ENCODE measurements around the gene TENM3. TPM values are rescaled to one million over a fixed set of nuclear protein-coding genes. Genes with fewer than 3 reads are reported as not detected.

TENM3 gene
- total and polyA plus RNA-seq, 10 of the 15 experiments (the other 5 are each of a cell fraction or from before 2014, with no cell fraction given): 0.01 to 1.7 (median 0.08) TPM; not detected in 2

- RAD21 ChIA-PET (ENCODE audit: unreplicated experiment): no interaction called here
Observed at GRCh38 chr4:182310316-182310715, 67.1 kb downstream of the TENM3 start.

More at GRCh38 chr4:182310316-182310715, 67.1 kb downstream of the TENM3 start:
- ChIA-PET CTCF (interaction anchor here (0.7 to 1.1 kb wide), 2 partner anchors 20 to 32 kb away, joined by 3 read pairs; no protein-coding TSS in a partner anchor), POLR2A (no interaction called here), SMC1A (ENCODE audit: uncharacterized antibody, unreplicated experiment) (no interaction called here)
- Histone ChIP-seq H3K9ac (ENCODE audit: control insufficient read depth, insufficient read depth, low read length) (no peak overlapping the region), H2AFZ (ENCODE audit: control insufficient read depth, low read depth, low read length) (no peak overlapping the region), H3K9me3 (replicated peaks; ENCODE audit: control insufficient read depth, insufficient read depth, low read length) (no peaks in the 10 kb centered on the region), H4K20me1 (ENCODE audit: control insufficient read depth, insufficient read depth) (no peaks in the 10 kb centered on the region), H3K27me3 (replicated peaks in 1 of 2; ENCODE audit: control insufficient read depth in 2 of 2, insufficient read depth in 2 of 2, low read length in 1 of 2) (no peaks in the 10 kb centered on the region), H3K4me3 (no peak overlapping the region), H3K36me3 (ENCODE audit: control insufficient read depth in 2 of 2, insufficient read depth in 2 of 2, low read length in 1 of 2) (no peaks in the 10 kb centered on the region), H3K4me2 (ENCODE audit: control insufficient read depth, insufficient read depth) (no peak overlapping the region), H3K79me2 (ENCODE audit: control insufficient read depth, insufficient read depth, low read length) (no peaks in the 10 kb centered on the region), H3K27ac (ENCODE audit: control insufficient read depth, insufficient read depth) (no peak overlapping the region), H3K4me1 (ENCODE audit: control insufficient read depth, insufficient read depth, low read length) (no peaks in the 10 kb centered on the region)
- 42% methylated on average over 5 of the region's 5 CpGs for WGBS (ENCODE audit: insufficient coverage, insufficient replicate concordance, low lambda C conversion rate, missing lambda C conversion rate)
- FAIRE-seq: no peak
- BruUV-seq (replicated peaks): no TSS peak
- no peak for TF ChIP-seq YY1 (IDR thresholded peaks at IDR 0.05; ENCODE audit: low read depth, low read length)
- no peak for TF ChIP-seq PAX8 (IDR thresholded peaks at IDR 0.05)
- no peak for TF ChIP-seq NFIC (IDR thresholded peaks at IDR 0.05; ENCODE audit: low read depth, low read length)
- TF ChIP-seq, protein P1, sequence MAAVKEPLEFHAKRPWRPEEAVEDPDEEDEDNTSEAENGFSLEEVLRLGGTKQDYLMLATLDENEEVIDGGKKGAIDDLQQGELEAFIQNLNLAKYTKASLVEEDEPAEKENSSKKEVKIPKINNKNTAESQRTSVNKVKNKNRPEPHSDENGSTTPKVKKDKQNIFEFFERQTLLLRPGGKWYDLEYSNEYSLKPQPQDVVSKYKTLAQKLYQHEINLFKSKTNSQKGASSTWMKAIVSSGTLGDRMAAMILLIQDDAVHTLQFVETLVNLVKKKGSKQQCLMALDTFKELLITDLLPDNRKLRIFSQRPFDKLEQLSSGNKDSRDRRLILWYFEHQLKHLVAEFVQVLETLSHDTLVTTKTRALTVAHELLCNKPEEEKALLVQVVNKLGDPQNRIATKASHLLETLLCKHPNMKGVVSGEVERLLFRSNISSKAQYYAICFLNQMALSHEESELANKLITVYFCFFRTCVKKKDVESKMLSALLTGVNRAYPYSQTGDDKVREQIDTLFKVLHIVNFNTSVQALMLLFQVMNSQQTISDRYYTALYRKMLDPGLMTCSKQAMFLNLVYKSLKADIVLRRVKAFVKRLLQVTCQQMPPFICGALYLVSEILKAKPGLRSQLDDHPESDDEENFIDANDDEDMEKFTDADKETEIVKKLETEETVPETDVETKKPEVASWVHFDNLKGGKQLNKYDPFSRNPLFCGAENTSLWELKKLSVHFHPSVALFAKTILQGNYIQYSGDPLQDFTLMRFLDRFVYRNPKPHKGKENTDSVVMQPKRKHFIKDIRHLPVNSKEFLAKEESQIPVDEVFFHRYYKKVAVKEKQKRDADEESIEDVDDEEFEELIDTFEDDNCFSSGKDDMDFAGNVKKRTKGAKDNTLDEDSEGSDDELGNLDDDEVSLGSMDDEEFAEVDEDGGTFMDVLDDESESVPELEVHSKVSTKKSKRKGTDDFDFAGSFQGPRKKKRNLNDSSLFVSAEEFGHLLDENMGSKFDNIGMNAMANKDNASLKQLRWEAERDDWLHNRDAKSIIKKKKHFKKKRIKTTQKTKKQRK (IDR thresholded peaks at IDR 0.05; ENCODE audit: low read depth, low read length): no peak
- no peak for TF ChIP-seq NFYB (IDR thresholded peaks at IDR 0.05; ENCODE audit: insufficient read depth, low read depth, low read length)
- TF ChIP-seq SMARCA5 (IDR thresholded peaks at IDR 0.05): no peak
- TF ChIP-seq, protein P2, sequence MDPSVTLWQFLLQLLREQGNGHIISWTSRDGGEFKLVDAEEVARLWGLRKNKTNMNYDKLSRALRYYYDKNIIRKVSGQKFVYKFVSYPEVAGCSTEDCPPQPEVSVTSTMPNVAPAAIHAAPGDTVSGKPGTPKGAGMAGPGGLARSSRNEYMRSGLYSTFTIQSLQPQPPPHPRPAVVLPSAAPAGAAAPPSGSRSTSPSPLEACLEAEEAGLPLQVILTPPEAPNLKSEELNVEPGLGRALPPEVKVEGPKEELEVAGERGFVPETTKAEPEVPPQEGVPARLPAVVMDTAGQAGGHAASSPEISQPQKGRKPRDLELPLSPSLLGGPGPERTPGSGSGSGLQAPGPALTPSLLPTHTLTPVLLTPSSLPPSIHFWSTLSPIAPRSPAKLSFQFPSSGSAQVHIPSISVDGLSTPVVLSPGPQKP (IDR thresholded peaks at IDR 0.05; ENCODE audit: low read depth, low read length): no peak
- TF ChIP-seq NFYA (IDR thresholded peaks at IDR 0.05; ENCODE audit: borderline replicate concordance, low read depth, low read length): no peak
- TF ChIP-seq RELB (IDR thresholded peaks at IDR 0.05; ENCODE audit: low read depth): no peak
- no peak for TF ChIP-seq TCF7 (IDR thresholded peaks at IDR 0.05; ENCODE audit: borderline replicate concordance)
- TF ChIP-seq RCOR1 (conservative IDR thresholded peaks at IDR 0.05; ENCODE audit: low read depth, low read length): no peak
- no peak for TF ChIP-seq RAD51 (IDR thresholded peaks at IDR 0.05)
- TF ChIP-seq ZNF24 (IDR thresholded peaks at IDR 0.05): no peak
- TF ChIP-seq IRF4 (IDR thresholded peaks at IDR 0.05; ENCODE audit: low read depth, low read length): no peak
- intact Hi-C loops (cut with micrococcal nuclease; ENCODE audit: unreplicated experiment): no loop called here
- in situ Hi-C loops (cut with MboI): no loop called here
- ATAC-seq: no peak
- DNase-seq (ENCODE audit: low read depth, low spot score): no peak

Data from GM12878 (cell line).